ENCODE results near the gene RIBC1.

RIBC1 gene

GRCh38 chrX:53422086-53422860, 400 bp upstream of the RIBC1 start, which contains the start of gene SMC1A (continued):
- TF ChIP-seq REST (tag by site-specific recombination; IDR thresholded peaks at IDR 0.05) = peak; percentile 54; the same call in 1 of the 2 replicates
- no peak for TF ChIP-seq ZNF311 (tag by site-specific recombination; IDR thresholded peaks at IDR 0.05; ENCODE audit: borderline replicate concordance)
- peak; percentile 93 for TF ChIP-seq ZNF639 (tag by site-specific recombination; IDR thresholded peaks at IDR 0.05)
- TF ChIP-seq TRIM28 (IDR thresholded peaks at IDR 0.05; ENCODE audit: borderline replicate concordance, low read length) = no peak; the same call in 1 of the 2 replicates
- peak; percentile 53 for TF ChIP-seq EGR2 (tag by site-specific recombination; IDR thresholded peaks at IDR 0.05; ENCODE audit: low read depth)
- no peak for TF ChIP-seq ZNF221 (tag by site-specific recombination; IDR thresholded peaks at IDR 0.05; ENCODE audit: borderline replicate concordance)
- peak; percentile 96 for TF ChIP-seq ZSCAN5A (tag by site-specific recombination; IDR thresholded peaks at IDR 0.05)
- peak; percentile 90 for TF ChIP-seq PATZ1 (tag by site-specific recombination; IDR thresholded peaks at IDR 0.05)
- TF ChIP-seq ZEB2 (tag by site-specific recombination; IDR thresholded peaks at IDR 0.05) = peak; percentile 97
- TF ChIP-seq ZNF16 (tag by site-specific recombination; IDR thresholded peaks at IDR 0.05; ENCODE audit: low read depth) = no peak; the same call in 1 of the 2 replicates
- TF ChIP-seq ZNF362 (tag by site-specific recombination; IDR thresholded peaks at IDR 0.05) = no peak
- TF ChIP-seq PRDM2 (tag by site-specific recombination; IDR thresholded peaks at IDR 0.05; ENCODE audit: borderline replicate concordance) = no peak
- no peak for TF ChIP-seq ZNF747 (tag by site-specific recombination; IDR thresholded peaks at IDR 0.05)
- peak; percentile 36; the same call in 1 of the 2 replicates for TF ChIP-seq KLF1 (tag by site-specific recombination; IDR thresholded peaks at IDR 0.05)
- TF ChIP-seq ZSCAN18 (tag by site-specific recombination; IDR thresholded peaks at IDR 0.05) = no peak; the same call in 1 of the 2 replicates
- no peak for TF ChIP-seq ZNF416 (tag by site-specific recombination; IDR thresholded peaks at IDR 0.05)
- peak; percentile 44 for TF ChIP-seq ZNF366 (tag by site-specific recombination; conservative IDR thresholded peaks at IDR 0.05)
- peak; percentile 89 for TF ChIP-seq YY1 (tag by site-specific recombination; IDR thresholded peaks at IDR 0.05)
- TF ChIP-seq ZNF354C (tag by site-specific recombination; IDR thresholded peaks at IDR 0.05; ENCODE audit: borderline replicate concordance, low read depth) = no peak
- TF ChIP-seq GLIS1 (tag by site-specific recombination; IDR thresholded peaks at IDR 0.05) = peak; percentile 81

All from HEK293 (cell line).